GM12873 (cell line): ENCODE measurements around the gene PTPRG.

Experiments
- CTCF ChIP-seq: IDR thresholded peaks from 2 replicates; pipeline ENCODE4 v1.5.1; 2012; ENCODE audit warnings: low read depth, mild to moderate bottlenecking, moderate library complexity, low read length, control low read depth; ENCODE audit not compliant: insufficient read depth; ENCODE audit errors: missing control alignments

The PTPRG gene

GRCh38 chr3:61662861-61663260 is 101.5 kb downstream of the PTPRG start:
- no peak for TF ChIP-seq CTCF

- no peak for TF ChIP-seq CTCF
Observed at GRCh38 chr3:61663356-61664104, 102.2 kb downstream of the PTPRG start.

- TF ChIP-seq CTCF, result no peak
Observed at GRCh38 chr3:61664105-61664482, 102.7 kb downstream of the PTPRG start.

GRCh38 chr3:61665121-61665520 is 103.8 kb downstream of the PTPRG start:
- TF ChIP-seq CTCF, result no peak

GRCh38 chr3:61665987-61666386 is 104.6 kb downstream of the PTPRG start:
- no peak for TF ChIP-seq CTCF

- TF ChIP-seq CTCF, result no peak
Observed at GRCh38 chr3:61666615-61667330, 105.4 kb downstream of the PTPRG start.

- no peak for TF ChIP-seq CTCF
Observed at GRCh38 chr3:61667383-61667782, 106.0 kb downstream of the PTPRG start.
